ENCODE measurements around the gene SLC8B1. TPM values are rescaled to one million over a fixed set of nuclear protein-coding genes. Genes with fewer than 3 reads are reported as not detected.

The SLC8B1 gene
- total RNA-seq, 1 experiment from 2014 or later: 30.9 TPM

GRCh38 chr12:113257564-113257963 lies 77.3 kb downstream of the SLC8B1 start (continued):
- no peak for TF ChIP-seq REST (IDR thresholded peaks at IDR 0.05; ENCODE audit: low read depth)

- Histone ChIP-seq H3K27me3 (ENCODE audit: insufficient read depth, low read length) (no peaks in the 10 kb centered on the region), H3K27ac (ENCODE audit: low read depth, low read length) (no peak overlapping the region), H3K4me1 (ENCODE audit: control insufficient read depth in 1 of 2, insufficient read depth in 2 of 2, low read length in 2 of 2) (no peaks in the 10 kb centered on the region), H4K20me1 (ENCODE audit: insufficient read depth) (no peaks in the 10 kb centered on the region), H3K36me3 (ENCODE audit: control insufficient read depth in 1 of 2, insufficient read depth in 2 of 2, low read length in 2 of 2) (0 out of 4 replicates have a peak, but pooled peaks cover 0 to 3% of the 10 kb centered on the region in 2 experiments), H3K9me3 (ENCODE audit: control insufficient read depth in 1 of 2, insufficient read depth in 1 of 2, low read depth in 1 of 2, low read length in 2 of 2) (peaks cover 0 to 6% of the 10 kb centered on the region in 2 experiments; a peak in 1 of 4 replicates), H3K9ac (ENCODE audit: low read length) (no peak overlapping the region), H3K4me2 (ENCODE audit: low read length) (no peak overlapping the region), H3K9me2 (ENCODE audit: insufficient read depth) (no peaks in the 10 kb centered on the region), H2AFZ (ENCODE audit: low read depth, low read length, poor library complexity, severe bottlenecking) (no peak overlapping the region), H3K79me2 (ENCODE audit: insufficient read depth, low read length) (no peaks in the 10 kb centered on the region), H3K4me3 (replicated peaks in 1 of 2; ENCODE audit: low read depth in 1 of 2, low read length in 2 of 2) (no peak overlapping the region)
- DNase-seq (ENCODE audit: low read depth, low spot score) (no peak), ATAC-seq (no peak)
- BruUV-seq (replicated peaks): no TSS peak
- CTCF ChIA-PET: no interaction called here
- POLR2A ChIA-PET: no interaction called here
- RAD21 ChIA-PET (ENCODE audit: low non-redundant PET in 1 of 2, low total read pairs in 2 of 2, uncharacterized antibody in 2 of 2, unreplicated experiment in 2 of 2): no interaction called here
- intact Hi-C loops (cut with micrococcal nuclease): no loop called here
- TF ChIP-seq ZBTB33 (IDR thresholded peaks at IDR 0.05; ENCODE audit: extremely low read depth, insufficient replicate concordance, low read length) (no peak), SP1 (IDR thresholded peaks at IDR 0.05; ENCODE audit: low read depth) (no peak), RAD21 (IDR thresholded peaks at IDR 0.05; ENCODE audit: low read depth) (no peak), ZFX (IDR thresholded peaks at IDR 0.05) (no peak), POLR2AphosphoS5 (IDR thresholded peaks at IDR 0.05; ENCODE audit: low read depth, low read length) (no peak), ZNF274 (IDR thresholded peaks at IDR 0.05; ENCODE audit: low read depth, low read length) (no peak), SRF (IDR thresholded peaks at IDR 0.05; ENCODE audit: low read depth) (no peak), CTCF (IDR thresholded peaks at IDR 0.05 in 2 of 3, conservative IDR thresholded peaks at IDR 0.05 in 1 of 3; ENCODE audit: borderline replicate concordance in 1 of 3, insufficient read depth in 1 of 3, low read depth in 2 of 3, low read length in 2 of 3) (no peak), YY1 (IDR thresholded peaks at IDR 0.05; ENCODE audit: extremely low read depth, insufficient replicate concordance, low read depth, low read length) (no peak), SIN3A (IDR thresholded peaks at IDR 0.05; ENCODE audit: low read depth) (no peak), TCF7L2 (IDR thresholded peaks at IDR 0.05; ENCODE audit: borderline replicate concordance, extremely low read depth, insufficient read depth, insufficient read length) (no peak)
- TF ChIP-seq, protein P1, sequence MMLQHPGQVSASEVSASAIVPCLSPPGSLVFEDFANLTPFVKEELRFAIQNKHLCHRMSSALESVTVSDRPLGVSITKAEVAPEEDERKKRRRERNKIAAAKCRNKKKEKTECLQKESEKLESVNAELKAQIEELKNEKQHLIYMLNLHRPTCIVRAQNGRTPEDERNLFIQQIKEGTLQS (IDR thresholded peaks at IDR 0.05): no peak
Measured at GRCh38 chr12:113254298-113254697, 80.6 kb downstream of the SLC8B1 start.
